ENCODE results near the gene ZNF436. TPM values are rescaled to one million over a fixed set of nuclear protein-coding genes. Genes with fewer than 3 reads are reported as not detected.
A peak's percentile ranks its signal among the peaks of the same experiment; 100 is the strongest.

Gene ZNF436
- total and polyA plus RNA-seq, 2 of the 8 experiments (the other 6 are each of a cell fraction or from before 2014, with no cell fraction given), result 0.65 to 1.8 TPM

DNA sequence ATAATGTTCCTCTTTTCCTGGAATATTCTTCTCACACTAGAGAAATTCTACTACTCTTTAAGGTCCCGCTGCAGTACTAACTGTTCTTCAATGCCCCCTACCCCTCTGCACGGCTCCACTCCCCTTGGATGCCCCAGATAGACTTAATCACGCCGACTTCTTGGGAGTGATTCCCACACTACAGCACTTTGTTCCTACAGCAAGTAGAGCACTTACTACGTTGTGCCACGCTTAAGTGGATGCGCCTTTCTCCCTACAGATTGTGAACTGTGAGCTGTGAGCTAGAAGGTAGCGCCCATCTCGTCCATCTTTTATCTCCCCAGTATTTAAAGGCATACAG, 2.2 kb downstream of the ZNF436 start:
- ChIA-PET CTCF (ENCODE audit: partially characterized antibody) (interaction anchor here (0.8 to 1.8 kb wide), 3 partner anchors 27 to 114 kb away, joined by 3 to 9 read pairs (median 5); no protein-coding TSS in a partner anchor), POLR2A (ENCODE audit: partially characterized antibody) (interaction anchor here (1.4 to 2.5 kb wide), 2 partner anchors 10 to 18 kb away, joined by 4 to 17 read pairs; no protein-coding TSS in a partner anchor)
- no peak overlapping the region for H2BK120ac ChIP-seq (replicated peaks; ENCODE audit: low read depth, low read length)
- H3K9ac ChIP-seq (replicated peaks in 1 of 4; ENCODE audit: extremely low read depth in 1 of 4, low read depth in 3 of 4, low read length in 3 of 4), result no peak overlapping the region
- H2AK5ac ChIP-seq (ENCODE audit: low read depth, low read length), result no peak overlapping the region
- no peak overlapping the region for H3K27ac ChIP-seq (ENCODE audit: low read depth, low read length)
- DNase-seq (ENCODE audit: low read depth in 1 of 2, low spot score in 2 of 2) (no peak), FAIRE-seq (no peak)
- peaks cover 10% of the 10 kb centered on the region for H3K23me2 ChIP-seq (ENCODE audit: low read depth, low read length)
- no peak overlapping the region for H2BK5ac ChIP-seq (ENCODE audit: low read depth, low read length)
- H2BK12ac ChIP-seq (ENCODE audit: low read depth, low read length), result no peak overlapping the region
- H4K91ac ChIP-seq (replicated peaks; ENCODE audit: insufficient read length, low read length), result no peak overlapping the region
- H3K23ac ChIP-seq (ENCODE audit: insufficient read length), result no peak overlapping the region
- H2AFZ ChIP-seq (ENCODE audit: low read length), result peak overlapping the region; percentile 35; the same call in 1 of the 2 replicates
- H3K4me2 ChIP-seq (ENCODE audit: insufficient read depth in 1 of 2, low read depth in 2 of 2, low read length in 2 of 2), result peak overlapping the region; percentile 76 to 96
- H3K4me1 ChIP-seq (replicated peaks in 1 of 4; ENCODE audit: control insufficient read depth in 3 of 4, insufficient read depth in 4 of 4, low read length in 3 of 4), result peaks cover 2 to 11% (median 4%) of the 10 kb centered on the region in 4 experiments; a peak in 6 of 7 replicates
- H3K36me3 ChIP-seq (ENCODE audit: control insufficient read depth in 2 of 4, insufficient read depth in 4 of 4, low read length in 3 of 4), result peaks cover 0 to 6% (median 3%) of the 10 kb centered on the region in 4 experiments; a peak in 4 of 8 replicates
- no peak overlapping the region for H2BK20ac ChIP-seq (ENCODE audit: low read length)
- peaks cover 44 to 80% (median 65%) of the 10 kb centered on the region in 4 experiments for H3K27me3 ChIP-seq (replicated peaks in 1 of 4; ENCODE audit: control insufficient read depth in 3 of 4, extremely low read depth in 1 of 4, insufficient read depth in 3 of 4, low read length in 3 of 4)
- no peak overlapping the region for H2BK15ac ChIP-seq (ENCODE audit: low read length)
- no peaks in the 10 kb centered on the region for H3K79me2 ChIP-seq (ENCODE audit: control insufficient read depth in 1 of 2, insufficient read depth in 2 of 2, low read length in 2 of 2)
- H4K5ac ChIP-seq (ENCODE audit: insufficient read length, low read depth, low read length), result no peak overlapping the region
- H3K56ac ChIP-seq (replicated peaks; ENCODE audit: insufficient read length, low read depth, low read length), result no peak overlapping the region
- H4K20me1 ChIP-seq (replicated peaks in 1 of 2; ENCODE audit: control insufficient read depth in 1 of 2, insufficient read depth in 2 of 2, low read length in 2 of 2), result peaks cover 7% of the 10 kb centered on the region in 2 experiments
- H4K8ac ChIP-seq (ENCODE audit: extremely low read depth, insufficient read depth, low read length), result no peak overlapping the region
- H3K14ac ChIP-seq (ENCODE audit: insufficient read length), result no peak overlapping the region
- WGBS, 2 experiments (ENCODE audit: extremely low coverage in 1 of 2, insufficient coverage in 1 of 2, insufficient read length in 1 of 2, insufficient replicate concordance in 2 of 2, low coverage in 1 of 2, low lambda C conversion rate in 2 of 2, missing lambda C conversion rate in 1 of 2), result 76% methylated on average over 9 of the region's 9 CpGs; no CpG with 5 or more reads in 1 of the 2 experiments
- no peaks in the 10 kb centered on the region for H3K79me1 ChIP-seq (ENCODE audit: low read depth, low read length)
- no peak overlapping the region for H3K18ac ChIP-seq (ENCODE audit: extremely low read depth, low read length)
- H3K4me3 ChIP-seq (ENCODE audit: extremely low read depth in 1 of 4, insufficient read depth in 2 of 4, low read depth in 3 of 4, low read length in 4 of 4), result peak overlapping the region; percentile 74 to 95 (median 83); a peak in 5 of 8 replicates
- peaks cover 10 to 25% of the 10 kb centered on the region in 2 experiments for H3K9me3 ChIP-seq (ENCODE audit: insufficient read depth in 2 of 2, low read depth in 1 of 2, low read length in 1 of 2)
- no peak overlapping the region for H3K4ac ChIP-seq (replicated peaks; ENCODE audit: insufficient read length, low read depth, low read length)
- TF ChIP-seq SUZ12 (IDR thresholded peaks at IDR 0.05; ENCODE audit: low read length) (no peak; the same call in 1 of the 2 replicates), E2F6 (IDR thresholded peaks at IDR 0.05) (no peak), CTCF (IDR thresholded peaks at IDR 0.05; ENCODE audit: control extremely low read depth in 1 of 3, insufficient read depth in 1 of 3, low read depth in 1 of 3, low read length in 3 of 3) (no peak), CREB1 (IDR thresholded peaks at IDR 0.05) (no peak), EP300 (IDR thresholded peaks at IDR 0.05; ENCODE audit: borderline replicate concordance in 1 of 2, low read depth in 2 of 2, low read length in 2 of 2) (no peak), MAFK (IDR thresholded peaks at IDR 0.05; ENCODE audit: low read depth, low read length) (no peak), NRF1 (IDR thresholded peaks at IDR 0.05; ENCODE audit: low read depth, low read length) (no peak), RAD21 (IDR thresholded peaks at IDR 0.05 in 1 of 2, conservative IDR thresholded peaks at IDR 0.05 in 1 of 2; ENCODE audit: low read depth in 2 of 2, low read length in 2 of 2) (no peak), SAP30 (IDR thresholded peaks at IDR 0.05; ENCODE audit: insufficient read depth, insufficient replicate concordance, low read length) (no peak)
